SU-DHL-6 (cell line): ENCODE data around the gene ASB18.

Experiments
- H2AFZ ChIP-seq: fragments of 200-600 bp; sonication (generic); 2 replicates; pipeline ENCODE4 v1.6.1; 2014; ENCODE audit warnings: low read depth, mild to moderate bottlenecking, moderate library complexity, mixed read lengths, antibody characterized with exemption, low read length; ENCODE audit not compliant: severe bottlenecking
- H3F3A ChIP-seq: fragments of 200-600 bp; shearing (Covaris generic); 2 replicates; pipeline ENCODE4 v1.6.0; 2016; ENCODE audit warnings: antibody characterized with exemption, mild to moderate bottlenecking; ENCODE audit not compliant: insufficient read depth
- H3K27ac ChIP-seq: fragments of 200-600 bp; sonication (generic); 2 replicates; pipeline ENCODE4 v1.5.1; 2016; ENCODE audit warnings: low read depth, mild to moderate bottlenecking, low read length, moderate library complexity, mixed read lengths
- H3K27me3 ChIP-seq: fragments of 200-600 bp; sonication (generic), shearing (Covaris generic); 2 replicates; pipeline ENCODE4 v1.6.0; 2014; ENCODE audit warnings: mild to moderate bottlenecking, low read length
- H3K36me3 ChIP-seq: fragments of 200-600 bp; sonication (generic); 2 replicates; pipeline ENCODE4 v1.6.1; 2014; ENCODE audit warnings: mild to moderate bottlenecking, low read length, mixed read lengths
- H3K4me2 ChIP-seq: fragments of 300-600, 200-600 bp; shearing (Covaris generic), sonication (generic); 2 replicates; pipeline ENCODE4 v1.6.0; 2014; ENCODE audit warnings: low read length, low read depth, mild to moderate bottlenecking; ENCODE audit not compliant: poor library complexity, severe bottlenecking
- H3K4me3 ChIP-seq: fragments of 200-600 bp; sonication (generic); 2 replicates; pipeline ENCODE4 v1.5.1; 2014; ENCODE audit warnings: antibody characterized with exemption, low read length, mild to moderate bottlenecking, mixed read lengths; ENCODE audit not compliant: insufficient read depth, poor library complexity, severe bottlenecking
- H3K79me2 ChIP-seq: fragments of 200-600 bp; sonication (generic); 2 replicates; pipeline ENCODE4 v1.6.1; 2014; ENCODE audit warnings: mild to moderate bottlenecking, low read length, moderate library complexity; ENCODE audit not compliant: insufficient read depth
- H3K9ac ChIP-seq: fragments of 200-600 bp; sonication (generic); 2 replicates; pipeline ENCODE4 v1.7.0; 2014; ENCODE audit warnings: mild to moderate bottlenecking, low read length
- H3K9me2 ChIP-seq: fragments of 200-600 bp; sonication (generic); replicated peaks from 2 replicates; pipeline ENCODE4 v1.6.1; 2014; ENCODE audit warnings: low read length; ENCODE audit not compliant: insufficient read depth
- H3K9me3 ChIP-seq: fragments of 200-600 bp; sonication (generic); 2 replicates; pipeline ENCODE4 v1.6.1; 2014; ENCODE audit warnings: low read length, mixed read lengths; ENCODE audit not compliant: insufficient read depth
- H4K20me1 ChIP-seq: fragments of 200-600 bp; sonication (generic); 2 replicates; pipeline ENCODE4 v1.6.1; 2014; ENCODE audit warnings: low read depth, mild to moderate bottlenecking, antibody characterized with exemption, low read length, moderate library complexity, mixed read lengths
- CTCF ChIP-seq: fragments of 200-600 bp; sonication (generic); IDR thresholded peaks from one replicate; pipeline ENCODE4 v1.5.1; 2017; ENCODE audit warnings: antibody characterized with exemption, mild to moderate bottlenecking, low read length, moderate library complexity; ENCODE audit not compliant: insufficient read depth, poor library complexity, severe bottlenecking
- EZH2phosphoT487 ChIP-seq: fragments of 200-600 bp; sonication (generic), shearing (Covaris generic); conservative IDR thresholded peaks from 2 replicates; pipeline ENCODE4 v1.6.1; 2018; ENCODE audit warnings: mild to moderate bottlenecking, antibody characterized with exemption, low read length, moderate library complexity, mixed read lengths

Gene ASB18

GRCh38 chr2:236244256-236244655 is 19.9 kb downstream of the ASB18 start:
- H4K20me1 ChIP-seq = no peaks in the 10 kb centered on the region
- TF ChIP-seq EZH2phosphoT487 = no peak
- no peak for TF ChIP-seq CTCF
- H3K27ac ChIP-seq = no peak overlapping the region
- H3K9me2 ChIP-seq = no peaks in the 10 kb centered on the region
- H2AFZ ChIP-seq = no peak overlapping the region
- H3K36me3 ChIP-seq = no peaks in the 10 kb centered on the region
- H3K9me3 ChIP-seq = no peaks in the 10 kb centered on the region
- H3K27me3 ChIP-seq = no peaks in the 10 kb centered on the region
- no peak overlapping the region for H3K9ac ChIP-seq
- H3K4me2 ChIP-seq = no peak overlapping the region
- no peaks in the 10 kb centered on the region for H3F3A ChIP-seq
- H3K79me2 ChIP-seq = no peaks in the 10 kb centered on the region
- no peak overlapping the region for H3K4me3 ChIP-seq

DNA sequence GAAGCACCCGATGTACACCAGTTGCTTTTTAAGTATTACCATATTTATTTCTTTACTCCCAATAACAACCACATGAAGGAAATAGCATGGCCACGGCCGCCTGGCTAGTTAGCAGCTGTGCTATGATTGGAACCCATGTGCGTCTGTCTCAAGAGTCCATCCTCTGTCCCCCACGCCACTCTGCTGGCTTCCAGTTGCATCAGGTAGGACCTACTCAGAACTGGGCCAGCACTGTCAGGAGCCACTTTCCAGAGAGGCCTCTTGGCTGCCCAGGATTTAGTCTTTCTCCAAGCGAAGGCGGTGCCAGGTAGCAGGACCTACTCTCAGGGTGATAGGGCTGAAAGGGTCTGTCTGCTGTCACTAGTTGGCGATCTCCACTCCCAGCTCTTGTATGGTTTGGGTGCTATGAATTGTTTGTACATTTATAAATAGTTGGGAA is 22.1 kb downstream of the ASB18 start:
- no peak overlapping the region for H3K9ac ChIP-seq
- H3K36me3 ChIP-seq = no peaks in the 10 kb centered on the region
- TF ChIP-seq CTCF = no peak
- no peak for TF ChIP-seq EZH2phosphoT487
- no peaks in the 10 kb centered on the region for H3K27me3 ChIP-seq
- H3K4me2 ChIP-seq = no peak overlapping the region
- no peaks in the 10 kb centered on the region for H3K79me2 ChIP-seq
- no peaks in the 10 kb centered on the region for H3K9me2 ChIP-seq
- no peak overlapping the region for H3K27ac ChIP-seq
- no peaks in the 10 kb centered on the region for H3K9me3 ChIP-seq
- H4K20me1 ChIP-seq = no peaks in the 10 kb centered on the region
- H2AFZ ChIP-seq = no peak overlapping the region
- no peak overlapping the region for H3K4me3 ChIP-seq
- no peaks in the 10 kb centered on the region for H3F3A ChIP-seq

DNA sequence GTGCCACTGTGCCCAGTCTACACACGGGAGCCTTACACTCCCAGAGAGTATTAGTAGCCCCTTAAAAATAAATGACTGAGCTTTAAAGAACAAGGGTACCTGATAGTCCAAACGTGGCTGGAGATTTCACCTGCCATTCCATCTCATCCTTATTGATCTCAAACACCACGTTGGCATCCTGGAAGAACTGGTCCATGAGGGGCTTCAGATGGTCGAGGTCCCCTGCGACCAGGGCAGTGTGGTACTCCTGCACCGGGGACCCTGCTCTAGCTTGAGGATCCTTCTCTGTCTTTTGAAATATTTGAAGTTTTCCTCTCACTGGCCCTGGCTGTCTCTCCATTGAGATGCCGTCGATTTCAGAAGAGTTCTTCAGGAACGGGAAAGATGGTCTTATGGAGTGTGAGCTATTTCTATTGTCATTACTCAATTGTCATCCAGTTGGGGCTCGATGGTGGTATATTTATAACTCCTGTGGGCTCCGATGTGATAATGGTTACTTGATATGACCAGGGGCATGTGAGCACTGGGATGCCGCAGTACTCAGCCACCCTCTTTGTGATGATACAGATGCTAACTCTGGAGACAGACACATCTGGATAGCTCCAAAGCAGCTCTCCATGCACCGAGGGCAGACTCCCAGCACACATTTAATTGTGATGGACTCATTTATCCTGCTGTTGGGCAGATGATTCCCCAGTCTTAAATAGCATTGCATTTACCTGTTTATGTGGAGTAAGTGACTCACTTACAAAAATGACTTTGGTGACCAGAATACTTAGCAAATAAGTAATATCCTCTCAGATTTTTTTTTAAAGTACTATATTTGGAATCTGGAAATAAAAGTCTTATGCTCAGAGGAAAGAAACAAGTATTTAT is 22.8 kb downstream of the ASB18 start:
- Histone ChIP-seq H2AFZ (no peak overlapping the region), H3K4me2 (no peak overlapping the region), H4K20me1 (no peaks in the 10 kb centered on the region), H3K27me3 (no peaks in the 10 kb centered on the region), H3K27ac (no peak overlapping the region), H3K9me2 (no peaks in the 10 kb centered on the region), H3K9ac (no peak overlapping the region), H3K79me2 (no peaks in the 10 kb centered on the region), H3K4me3 (no peak overlapping the region), H3F3A (no peaks in the 10 kb centered on the region), H3K36me3 (no peaks in the 10 kb centered on the region), H3K9me3 (no peaks in the 10 kb centered on the region)
- no peak for TF ChIP-seq EZH2phosphoT487
- TF ChIP-seq CTCF = no peak
